ENCODE measurements around the gene SOX6.

The SOX6 gene

GRCh38 chr11:16350125-16350524, 6.2 kb downstream of the SOX6 start:
- no peak for TF ChIP-seq CTCF (conservative IDR thresholded peaks at IDR 0.05)

GRCh38 chr11:16347928-16348685, 8.2 kb downstream of the SOX6 start:
- H3K27ac ChIP-seq: no peak overlapping the region
- TF ChIP-seq CTCF (conservative IDR thresholded peaks at IDR 0.05): no peak

More at GRCh38 chr11:16350125-16350524, 6.2 kb downstream of the SOX6 start:
- no peak overlapping the region for H3K27ac ChIP-seq

- no peak for TF ChIP-seq CTCF (conservative IDR thresholded peaks at IDR 0.05)
- H3K27ac ChIP-seq: no peak overlapping the region
Measured at GRCh38 chr11:16346975-16347374, 9.4 kb downstream of the SOX6 start.

- H3K27ac ChIP-seq: no peak overlapping the region
- TF ChIP-seq CTCF (conservative IDR thresholded peaks at IDR 0.05): no peak
Measured at GRCh38 chr11:16341853-16342252, 14.5 kb downstream of the SOX6 start.

GRCh38 chr11:16338393-16338792, 18.0 kb downstream of the SOX6 start:
- no peak overlapping the region for H3K27ac ChIP-seq
- TF ChIP-seq CTCF (conservative IDR thresholded peaks at IDR 0.05): no peak

- H3K27ac ChIP-seq: no peak overlapping the region
- TF ChIP-seq CTCF (conservative IDR thresholded peaks at IDR 0.05): no peak
Measured at GRCh38 chr11:16337421-16338213, 18.7 kb downstream of the SOX6 start.

GRCh38 chr11:16336721-16337120, 19.6 kb downstream of the SOX6 start:
- H3K27ac ChIP-seq: no peak overlapping the region
- no peak for TF ChIP-seq CTCF (conservative IDR thresholded peaks at IDR 0.05)
